Kidney epithelial cell (primary cell): ENCODE measurements around the gene SIAH1. TPM values are rescaled to one million over a fixed set of nuclear protein-coding genes. Genes with fewer than 3 reads are reported as not detected.

Experiments
- DNase-seq: peaks from one replicate; pipeline ENCODE4 v3.0.0-alpha.2; 2010; ENCODE audit warnings: low read depth
- H3K27me3 ChIP-seq: 2 replicates; pipeline ENCODE4 v1.6.0; 2011; ENCODE audit warnings: low read length; ENCODE audit not compliant: control insufficient read depth, insufficient read depth
- H3K36me3 ChIP-seq: 2 replicates; pipeline ENCODE4 v1.5.1; 2011; ENCODE audit warnings: low read length; ENCODE audit not compliant: control insufficient read depth, insufficient read depth
- H3K4me3 ChIP-seq: 2 replicates; pipeline ENCODE4 v1.5.1; 2011; ENCODE audit warnings: low read depth, mild to moderate bottlenecking, control low read depth, low read length
- CTCF ChIP-seq: IDR thresholded peaks from 2 replicates; pipeline ENCODE4 v1.5.1; 2011; ENCODE audit warnings: mild to moderate bottlenecking, moderate library complexity, low read length, control low read depth, inconsistent platforms; ENCODE audit not compliant: insufficient read depth, poor library complexity, severe bottlenecking
- total RNA-seq: library from RNA; depleted of rRNA; stranded (reverse); fragments of >200 nt; gene quantifications from 2 replicates; pipeline ENCODE4 v1.2.3, GENCODE V29; 2015

The SIAH1 gene
- total RNA-seq, 1 donor from 2014 or later = 30.3 TPM

GRCh38 chr16:48395375-48395774, 10.2 kb upstream of the SIAH1 start:
- H3K36me3 ChIP-seq = no peaks in the 10 kb centered on the region
- no peak for TF ChIP-seq CTCF
- no peaks in the 10 kb centered on the region for H3K27me3 ChIP-seq
- DNase-seq = no peak
- H3K4me3 ChIP-seq = no peak overlapping the region

DNA sequence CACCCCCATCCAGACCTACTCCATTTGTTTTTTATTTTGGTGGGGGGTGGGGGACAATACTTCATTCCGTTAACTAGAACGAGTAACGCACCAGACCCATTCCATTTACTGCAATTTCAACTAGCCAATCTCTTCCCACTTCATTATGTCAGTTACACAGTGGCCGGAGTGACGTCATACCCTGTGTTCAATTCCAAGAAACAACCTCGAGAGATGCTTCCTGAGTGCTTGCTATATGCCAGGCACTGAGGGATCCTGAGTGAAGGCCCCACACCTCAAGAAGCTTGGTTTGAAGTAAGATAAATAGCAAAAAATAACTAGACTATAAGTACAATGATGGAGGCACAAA, 9.1 kb upstream of the SIAH1 start:
- no peaks in the 10 kb centered on the region for H3K27me3 ChIP-seq
- DNase-seq = no peak
- H3K4me3 ChIP-seq = no peak overlapping the region
- TF ChIP-seq CTCF = no peak
- no peaks in the 10 kb centered on the region for H3K36me3 ChIP-seq

- no peaks in the 10 kb centered on the region for H3K27me3 ChIP-seq
- no peak overlapping the region for H3K4me3 ChIP-seq
- no peak for DNase-seq
- no peaks in the 10 kb centered on the region for H3K36me3 ChIP-seq
- no peak for TF ChIP-seq CTCF
Observed at GRCh38 chr16:48393485-48394354, 8.5 kb upstream of the SIAH1 start.

DNA sequence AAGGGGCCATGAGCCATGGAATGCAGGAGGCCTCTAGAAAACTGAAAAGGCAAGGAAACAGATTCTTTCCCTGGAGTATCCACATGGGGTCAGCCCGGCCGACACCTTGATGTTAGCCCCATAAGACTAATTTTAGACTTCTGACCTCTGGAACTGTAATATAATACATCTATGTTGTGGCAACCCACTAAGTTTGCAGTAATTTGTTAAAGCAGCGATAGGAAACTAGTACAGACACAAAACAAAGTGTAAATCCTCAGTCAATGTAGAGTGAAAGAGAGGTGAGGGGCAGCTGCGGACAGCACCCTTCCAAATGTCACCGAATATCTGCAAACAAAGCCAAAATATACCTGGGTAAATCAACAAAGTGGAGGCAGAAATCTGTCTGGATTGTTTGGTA, 7.2 kb upstream of the SIAH1 start:
- no peak for TF ChIP-seq CTCF
- Histone ChIP-seq H3K36me3 (no peaks in the 10 kb centered on the region), H3K27me3 (no peaks in the 10 kb centered on the region), H3K4me3 (no peak overlapping the region)
- no peak for DNase-seq

GRCh38 chr16:48386559-48387312, 1.5 kb upstream of the SIAH1 start:
- H3K27me3 ChIP-seq = no peaks in the 10 kb centered on the region
- H3K4me3 ChIP-seq = no peak overlapping the region
- no peak for TF ChIP-seq CTCF
- no peak for DNase-seq
- no peaks in the 10 kb centered on the region for H3K36me3 ChIP-seq
